ENCODE results near the gene GUCA2B.

GUCA2B gene

DNA sequence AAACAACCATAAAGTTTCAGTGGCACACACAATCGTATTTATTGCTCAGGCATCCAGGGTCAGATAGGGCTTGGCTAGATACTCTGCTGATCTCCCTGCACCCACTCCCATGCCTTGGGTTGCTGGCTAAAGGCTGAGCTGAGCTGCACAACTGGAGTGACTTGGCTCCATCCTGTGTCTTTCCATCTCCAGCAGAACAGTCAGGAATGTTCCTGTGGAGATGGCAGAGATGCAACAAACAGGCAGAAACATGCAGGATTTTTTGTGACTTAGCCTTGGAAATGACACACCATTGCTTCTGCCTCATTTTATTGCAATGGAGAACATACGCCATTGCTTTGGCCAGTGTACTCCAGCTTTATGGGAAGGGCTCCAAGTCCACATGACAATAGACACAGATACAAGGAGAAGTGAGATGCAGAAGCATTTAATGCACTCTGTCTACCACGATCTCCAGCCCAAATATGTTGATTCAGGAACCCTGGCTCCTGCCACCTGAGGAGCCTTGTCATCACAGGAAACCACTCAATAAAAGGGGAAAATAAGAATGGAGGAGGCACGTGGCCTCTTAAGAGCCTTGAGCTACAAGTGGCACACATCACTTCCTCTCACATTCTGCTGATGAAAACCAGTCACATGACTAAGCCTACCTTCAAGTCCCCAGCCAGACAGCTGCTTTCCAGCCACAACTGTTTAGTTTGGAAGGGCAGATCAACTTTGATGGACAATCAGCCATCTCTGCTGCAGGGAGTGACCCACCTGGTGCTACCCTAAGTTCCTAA is 10.1 kb upstream of the GUCA2B start:
- H3K4me1 ChIP-seq (ENCODE audit: control insufficient read depth, insufficient read depth, low read length), result no peaks in the 10 kb centered on the region
- no peak overlapping the region for H3K27ac ChIP-seq (ENCODE audit: low read length)
- H3K9ac ChIP-seq (ENCODE audit: low read length in 2 of 2), result no peak overlapping the region
- no peak overlapping the region for H3K4me3 ChIP-seq (ENCODE audit: low read length in 2 of 2)
- H3K9me3 ChIP-seq (ENCODE audit: control insufficient read depth in 2 of 2, low read length in 2 of 2), result no peaks in the 10 kb centered on the region
- H3K36me3 ChIP-seq (ENCODE audit: control insufficient read depth in 2 of 2, insufficient read depth in 2 of 2, low read length in 2 of 2), result no peaks in the 10 kb centered on the region
- H3K27me3 ChIP-seq (ENCODE audit: control insufficient read depth in 1 of 2, insufficient read depth in 2 of 2, low read length in 2 of 2), result peaks cover 28 to 42% of the 10 kb centered on the region in 2 donors

DNA sequence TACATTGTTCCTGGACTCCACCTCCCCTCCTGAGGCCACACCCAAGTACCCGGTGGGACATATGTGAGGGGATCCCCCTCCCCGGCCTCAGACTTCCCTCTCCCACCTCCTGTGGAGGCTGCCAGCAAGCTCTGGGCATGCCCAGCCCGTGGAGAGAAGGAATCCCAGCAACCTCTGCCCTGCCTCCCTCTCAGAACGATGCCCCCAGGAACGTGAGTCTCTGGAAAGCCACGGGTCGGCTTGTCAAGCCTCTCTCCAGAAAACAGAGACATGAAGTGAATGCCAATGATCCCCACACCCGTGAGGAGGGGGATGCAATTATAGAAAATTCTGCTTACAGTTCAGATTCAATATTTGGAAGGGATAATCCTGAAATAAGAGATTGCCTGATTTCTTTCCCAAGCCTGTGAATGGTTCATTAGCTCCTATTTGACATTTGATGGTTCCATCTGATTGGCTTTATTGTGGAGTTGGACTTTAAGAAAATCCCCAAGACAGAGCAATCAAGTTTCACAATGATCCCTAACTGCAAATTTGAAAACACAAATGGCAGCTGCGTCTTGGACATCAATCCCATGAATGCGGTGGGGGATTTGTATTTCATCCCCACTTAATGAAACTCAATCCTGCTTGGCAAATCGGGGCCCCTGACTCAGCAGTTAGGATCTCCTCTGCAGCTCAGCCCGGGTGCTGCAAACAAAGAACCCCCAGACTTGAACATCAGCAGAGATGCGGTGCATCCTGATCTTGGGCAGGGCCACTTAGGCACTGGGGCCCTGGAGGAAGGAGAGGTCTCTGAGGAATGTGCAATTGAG is 9.1 kb upstream of the GUCA2B start:
- Histone ChIP-seq H3K9me3 (ENCODE audit: control insufficient read depth in 2 of 2, low read length in 2 of 2) (no peaks in the 10 kb centered on the region), H3K27ac (ENCODE audit: low read length) (no peak overlapping the region), H3K4me1 (ENCODE audit: control insufficient read depth, insufficient read depth, low read length) (no peaks in the 10 kb centered on the region), H3K36me3 (ENCODE audit: control insufficient read depth in 2 of 2, insufficient read depth in 2 of 2, low read length in 2 of 2) (no peaks in the 10 kb centered on the region), H3K4me3 (ENCODE audit: low read length in 2 of 2) (no peak overlapping the region), H3K27me3 (ENCODE audit: control insufficient read depth in 1 of 2, insufficient read depth in 2 of 2, low read length in 2 of 2) (peaks cover 28 to 42% of the 10 kb centered on the region in 2 donors), H3K9ac (ENCODE audit: low read length in 2 of 2) (no peak overlapping the region)

DNA sequence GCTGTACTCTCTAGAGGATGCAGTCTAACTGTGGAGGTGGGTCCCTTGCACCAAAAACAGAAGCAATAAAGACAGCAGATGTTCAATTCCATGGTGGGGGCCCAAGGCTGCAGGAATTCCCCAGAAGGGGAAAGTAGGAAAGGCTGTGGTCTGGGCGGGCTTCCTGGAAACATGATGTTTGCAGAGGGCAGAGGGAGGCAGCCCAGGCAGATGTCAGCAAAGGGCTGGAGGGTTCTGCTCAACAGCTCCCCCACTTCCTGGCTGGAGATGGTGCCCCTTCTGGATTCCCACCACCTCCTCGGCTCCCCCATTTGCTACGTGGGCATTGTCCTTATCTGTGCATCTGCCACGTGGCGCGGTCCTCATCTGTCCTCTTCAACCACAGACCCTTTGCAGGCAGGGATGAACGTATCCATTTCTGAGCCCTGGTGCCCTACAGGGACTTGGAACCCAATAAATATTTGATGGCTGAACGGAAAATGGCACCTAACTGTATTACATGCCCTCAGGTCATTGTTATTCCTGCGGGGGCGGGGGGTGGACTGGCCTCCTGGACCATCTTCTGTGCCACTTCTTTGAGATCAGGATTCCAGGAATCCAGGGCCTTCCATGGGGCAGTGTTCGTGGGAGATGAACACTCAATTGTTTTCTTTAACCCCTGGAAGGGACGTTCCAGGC is 8.4 kb upstream of the GUCA2B start:
- peaks cover 27 to 42% of the 10 kb centered on the region in 2 donors for H3K27me3 ChIP-seq (ENCODE audit: control insufficient read depth in 1 of 2, insufficient read depth in 2 of 2, low read length in 2 of 2)
- H3K9ac ChIP-seq (ENCODE audit: low read length in 2 of 2), result no peak overlapping the region
- no peaks in the 10 kb centered on the region for H3K36me3 ChIP-seq (ENCODE audit: control insufficient read depth in 2 of 2, insufficient read depth in 2 of 2, low read length in 2 of 2)
- no peak overlapping the region for H3K4me3 ChIP-seq (ENCODE audit: low read length in 2 of 2)
- no peaks in the 10 kb centered on the region for H3K4me1 ChIP-seq (ENCODE audit: control insufficient read depth, insufficient read depth, low read length)
- no peaks in the 10 kb centered on the region for H3K9me3 ChIP-seq (ENCODE audit: control insufficient read depth in 2 of 2, low read length in 2 of 2)
- H3K27ac ChIP-seq (ENCODE audit: low read length), result no peak overlapping the region

DNA sequence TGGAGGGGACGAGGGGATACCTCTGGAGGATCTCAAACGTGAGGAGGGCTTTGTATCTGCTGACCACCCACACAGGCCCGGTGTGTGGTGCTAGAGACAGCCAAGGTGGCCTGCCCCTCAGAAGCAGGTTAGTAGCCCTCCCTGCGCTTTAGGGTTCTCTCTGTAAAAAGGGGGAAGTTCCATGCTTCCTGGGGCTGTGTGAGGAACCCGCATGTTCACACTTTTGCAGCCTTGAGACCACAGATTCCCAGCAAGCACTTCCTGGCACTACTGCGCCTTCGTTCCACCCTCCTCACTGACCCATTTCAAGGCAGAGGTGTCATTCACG is 7.9 kb upstream of the GUCA2B start:
- H3K27me3 ChIP-seq (ENCODE audit: control insufficient read depth in 1 of 2, insufficient read depth in 2 of 2, low read length in 2 of 2), result peaks cover 27 to 42% of the 10 kb centered on the region in 2 donors
- H3K27ac ChIP-seq (ENCODE audit: low read length), result no peak overlapping the region
- no peaks in the 10 kb centered on the region for H3K9me3 ChIP-seq (ENCODE audit: control insufficient read depth in 2 of 2, low read length in 2 of 2)

DNA sequence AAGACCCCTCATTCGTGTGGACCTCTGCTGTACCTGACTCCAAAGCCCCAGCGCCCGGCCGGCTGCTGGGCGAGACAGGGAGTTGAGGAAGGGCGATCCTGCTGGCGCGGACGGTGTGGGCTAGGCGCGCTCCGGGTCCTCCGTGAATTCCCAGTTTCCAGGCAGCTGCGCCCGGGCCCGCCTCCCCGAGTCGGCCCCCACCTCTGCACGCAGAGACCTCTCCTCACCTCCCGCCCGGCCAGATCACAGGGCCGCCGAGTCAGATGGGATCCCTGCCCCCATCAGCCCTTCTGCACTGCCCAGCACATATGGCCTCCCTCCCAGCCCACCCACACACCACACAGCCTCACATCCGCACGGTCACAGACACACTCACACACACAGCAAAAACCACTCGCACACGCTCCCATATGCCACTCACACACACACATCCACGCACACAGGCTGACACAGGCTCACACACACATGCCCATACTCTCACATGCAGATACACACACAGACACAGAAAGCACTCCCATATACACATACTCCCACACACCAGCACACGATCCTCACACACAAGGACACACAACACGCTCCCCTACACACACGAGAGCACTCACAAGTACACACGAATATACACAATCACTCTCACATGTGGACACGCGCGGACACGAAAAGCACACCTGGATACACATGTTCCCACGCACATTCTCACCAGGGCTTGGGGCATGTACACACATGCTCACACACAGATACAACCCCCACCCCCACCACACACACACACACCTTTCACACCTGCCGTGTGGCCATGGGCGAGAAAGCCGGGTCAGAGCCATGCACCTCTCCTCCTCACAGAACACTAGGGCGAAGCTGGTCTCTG is 7.2 kb upstream of the GUCA2B start:
- peaks cover 29 to 46% of the 10 kb centered on the region in 2 donors for H3K27me3 ChIP-seq (ENCODE audit: control insufficient read depth in 1 of 2, insufficient read depth in 2 of 2, low read length in 2 of 2)
- H3K9me3 ChIP-seq (ENCODE audit: control insufficient read depth in 2 of 2, low read length in 2 of 2), result no peaks in the 10 kb centered on the region
- no peak overlapping the region for H3K9ac ChIP-seq (ENCODE audit: low read length in 2 of 2)
- no peak overlapping the region for H3K27ac ChIP-seq (ENCODE audit: low read length)
- H3K4me3 ChIP-seq (ENCODE audit: low read length in 2 of 2), result no peak overlapping the region
- H3K4me1 ChIP-seq (ENCODE audit: control insufficient read depth, insufficient read depth, low read length), result no peaks in the 10 kb centered on the region
- no peaks in the 10 kb centered on the region for H3K36me3 ChIP-seq (ENCODE audit: control insufficient read depth in 2 of 2, insufficient read depth in 2 of 2, low read length in 2 of 2)

More for the DNA sequence above, 7.9 kb upstream of the GUCA2B start:
- H3K36me3 ChIP-seq (ENCODE audit: control insufficient read depth in 2 of 2, insufficient read depth in 2 of 2, low read length in 2 of 2), result no peaks in the 10 kb centered on the region
- no peak overlapping the region for H3K9ac ChIP-seq (ENCODE audit: low read length in 2 of 2)
- H3K4me1 ChIP-seq (ENCODE audit: control insufficient read depth, insufficient read depth, low read length), result no peaks in the 10 kb centered on the region
- H3K4me3 ChIP-seq (ENCODE audit: low read length in 2 of 2), result no peak overlapping the region

DNA sequence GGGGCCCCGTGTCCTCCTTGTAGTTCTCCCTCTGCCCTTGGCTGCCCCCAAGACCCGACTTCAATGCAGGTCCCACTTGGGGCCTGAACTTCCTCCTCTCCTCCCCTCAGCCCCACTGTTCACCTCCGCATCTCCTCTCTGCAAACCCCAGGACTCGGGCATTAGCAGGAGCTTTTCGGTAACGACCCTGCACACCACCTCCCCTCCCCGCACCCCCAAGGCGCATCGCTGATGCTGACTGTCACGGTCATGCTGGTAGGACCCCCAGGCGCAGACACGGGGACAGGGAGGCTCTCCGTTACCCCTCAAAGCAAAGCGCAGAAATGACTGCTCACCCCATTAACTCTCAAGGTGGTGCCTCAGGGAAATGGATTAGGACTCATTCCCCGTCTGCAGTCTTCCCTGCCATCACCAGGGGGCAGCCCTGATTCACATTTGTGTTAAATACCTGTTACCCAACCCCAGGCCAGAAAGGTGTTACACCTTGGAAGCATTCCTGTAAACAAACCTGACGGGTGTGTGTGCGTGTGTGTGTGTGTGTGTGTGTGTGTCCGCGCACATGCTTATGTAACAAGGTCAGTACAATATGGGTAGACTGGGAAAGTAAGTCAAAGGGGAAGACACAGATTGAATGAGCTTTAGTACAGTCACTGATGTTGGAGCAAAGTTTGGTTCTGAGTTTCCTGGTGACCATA is 6.4 kb upstream of the GUCA2B start:
- peaks cover 29 to 45% of the 10 kb centered on the region in 2 donors for H3K27me3 ChIP-seq (ENCODE audit: control insufficient read depth in 1 of 2, insufficient read depth in 2 of 2, low read length in 2 of 2)
- no peaks in the 10 kb centered on the region for H3K4me1 ChIP-seq (ENCODE audit: control insufficient read depth, insufficient read depth, low read length)
- no peak overlapping the region for H3K27ac ChIP-seq (ENCODE audit: low read length)

DNA sequence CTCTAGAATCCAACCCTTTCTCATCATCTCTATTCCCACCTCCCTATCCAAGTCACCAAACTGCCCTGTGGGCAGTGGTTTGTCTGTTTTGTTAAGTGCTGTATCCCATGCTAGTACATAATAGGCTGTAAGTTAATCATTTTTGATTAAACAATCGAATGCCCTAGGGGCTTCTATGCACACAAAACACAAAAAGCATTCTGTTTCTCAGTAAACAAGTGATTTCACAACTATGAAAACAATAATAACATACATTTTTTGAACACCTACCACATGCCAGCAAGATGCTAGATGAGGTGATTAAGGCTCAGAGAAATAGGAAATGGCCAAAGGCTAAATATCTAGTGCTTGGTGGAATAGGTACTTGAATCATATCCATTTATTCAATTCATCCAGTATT is 5.0 kb upstream of the GUCA2B start:
- no peaks in the 10 kb centered on the region for H3K36me3 ChIP-seq (ENCODE audit: control insufficient read depth in 2 of 2, insufficient read depth in 2 of 2, low read length in 2 of 2)
- H3K27me3 ChIP-seq (ENCODE audit: control insufficient read depth in 1 of 2, insufficient read depth in 2 of 2, low read length in 2 of 2), result peaks cover 26 to 35% of the 10 kb centered on the region in 2 donors
- H3K4me3 ChIP-seq (ENCODE audit: low read length in 2 of 2), result no peak overlapping the region
- H3K9me3 ChIP-seq (ENCODE audit: control insufficient read depth in 2 of 2, low read length in 2 of 2), result no peaks in the 10 kb centered on the region
- no peaks in the 10 kb centered on the region for H3K4me1 ChIP-seq (ENCODE audit: control insufficient read depth, insufficient read depth, low read length)
- no peak overlapping the region for H3K9ac ChIP-seq (ENCODE audit: low read length in 2 of 2)
- no peak overlapping the region for H3K27ac ChIP-seq (ENCODE audit: low read length)

More for the DNA sequence above, 6.4 kb upstream of the GUCA2B start:
- Histone ChIP-seq H3K9me3 (ENCODE audit: control insufficient read depth in 2 of 2, low read length in 2 of 2) (no peaks in the 10 kb centered on the region), H3K4me3 (ENCODE audit: low read length in 2 of 2) (no peak overlapping the region), H3K36me3 (ENCODE audit: control insufficient read depth in 2 of 2, insufficient read depth in 2 of 2, low read length in 2 of 2) (no peaks in the 10 kb centered on the region), H3K9ac (ENCODE audit: low read length in 2 of 2) (no peak overlapping the region)

DNA sequence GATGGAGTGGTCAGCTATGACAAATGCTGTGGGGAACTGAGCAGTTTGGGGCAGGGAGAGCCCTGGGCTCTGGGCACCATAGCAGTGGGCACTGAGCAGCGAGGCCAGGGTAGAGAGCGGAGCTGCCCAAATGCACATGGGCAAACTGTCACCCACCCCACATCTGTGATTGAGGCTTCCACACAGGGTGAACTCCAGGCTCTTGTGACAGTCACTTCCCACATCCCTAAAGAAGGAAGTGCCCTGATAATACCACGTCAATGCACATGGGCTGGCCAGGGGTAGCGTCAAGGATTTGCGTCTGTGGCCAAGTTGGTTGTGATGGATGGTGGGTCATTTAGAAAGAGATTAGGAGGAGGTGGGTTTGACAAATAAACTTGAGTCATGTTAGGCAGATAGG is 2.6 kb upstream of the GUCA2B start:
- Histone ChIP-seq H3K9ac (ENCODE audit: low read length in 2 of 2) (no peak overlapping the region), H3K4me1 (ENCODE audit: control insufficient read depth, insufficient read depth, low read length) (no peaks in the 10 kb centered on the region), H3K27ac (ENCODE audit: low read length) (no peak overlapping the region), H3K36me3 (ENCODE audit: control insufficient read depth in 2 of 2, insufficient read depth in 2 of 2, low read length in 2 of 2) (no peaks in the 10 kb centered on the region), H3K4me3 (ENCODE audit: low read length in 2 of 2) (no peak overlapping the region), H3K27me3 (ENCODE audit: control insufficient read depth in 1 of 2, insufficient read depth in 2 of 2, low read length in 2 of 2) (peaks cover 18 to 25% of the 10 kb centered on the region in 2 donors), H3K9me3 (ENCODE audit: control insufficient read depth in 2 of 2, low read length in 2 of 2) (no peaks in the 10 kb centered on the region)

DNA sequence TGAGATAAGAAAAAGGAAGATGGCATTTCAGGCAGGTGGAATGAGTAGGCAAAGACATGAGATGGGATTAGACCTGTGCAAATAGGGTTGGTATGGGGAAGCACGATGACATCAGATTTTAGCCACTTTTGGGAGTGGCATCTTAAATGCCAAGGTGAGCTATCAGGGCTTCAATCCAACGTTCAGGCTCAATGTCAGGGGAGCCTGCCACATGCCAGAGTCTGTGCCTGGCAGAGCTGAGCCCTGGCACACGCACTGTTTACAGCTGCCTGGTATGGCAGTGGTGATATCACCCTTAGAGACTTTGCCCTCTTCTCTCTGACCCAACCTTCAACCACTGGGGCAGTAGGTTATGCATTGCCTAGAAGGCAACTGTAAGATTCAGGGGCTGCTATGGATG is 1.1 kb upstream of the GUCA2B start:
- Histone ChIP-seq H3K9me3 (ENCODE audit: control insufficient read depth in 2 of 2, low read length in 2 of 2) (no peaks in the 10 kb centered on the region), H3K4me3 (ENCODE audit: low read length in 2 of 2) (no peak overlapping the region), H3K4me1 (ENCODE audit: control insufficient read depth, insufficient read depth, low read length) (no peaks in the 10 kb centered on the region), H3K27me3 (ENCODE audit: control insufficient read depth in 1 of 2, insufficient read depth in 2 of 2, low read length in 2 of 2) (peaks cover 11 to 14% of the 10 kb centered on the region in 2 donors), H3K9ac (ENCODE audit: low read length in 2 of 2) (no peak overlapping the region), H3K36me3 (ENCODE audit: control insufficient read depth in 2 of 2, insufficient read depth in 2 of 2, low read length in 2 of 2) (no peaks in the 10 kb centered on the region), H3K27ac (ENCODE audit: low read length) (no peak overlapping the region)

DNA sequence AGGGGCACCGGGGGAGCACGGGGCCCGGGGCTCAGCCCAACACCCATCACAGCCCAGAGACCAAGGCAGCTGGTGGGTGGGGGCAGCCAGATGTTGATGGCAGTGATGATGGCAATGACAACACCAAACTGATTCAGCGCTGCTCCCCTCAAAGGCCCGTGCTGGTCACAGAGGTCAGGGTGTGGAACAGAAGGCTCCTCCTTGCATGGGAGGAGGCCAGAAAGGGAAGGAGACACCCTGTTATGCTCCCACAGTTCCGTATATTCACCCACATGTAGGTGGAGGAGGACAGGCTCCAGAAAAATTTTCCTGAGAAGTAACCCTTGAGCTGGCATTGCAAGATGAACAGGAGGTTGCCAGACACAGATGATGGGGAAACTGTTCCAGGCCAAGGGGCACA is 414 bp downstream of the GUCA2B start:
- Histone ChIP-seq H3K9ac (ENCODE audit: low read length in 2 of 2) (no peak overlapping the region), H3K4me1 (ENCODE audit: control insufficient read depth, insufficient read depth, low read length) (no peaks in the 10 kb centered on the region), H3K27me3 (ENCODE audit: control insufficient read depth in 1 of 2, insufficient read depth in 2 of 2, low read length in 2 of 2) (peaks cover 4 to 11% of the 10 kb centered on the region in 2 donors), H3K27ac (ENCODE audit: low read length) (no peak overlapping the region), H3K36me3 (ENCODE audit: control insufficient read depth in 2 of 2, insufficient read depth in 2 of 2, low read length in 2 of 2) (no peaks in the 10 kb centered on the region), H3K4me3 (ENCODE audit: low read length in 2 of 2) (no peak overlapping the region), H3K9me3 (ENCODE audit: control insufficient read depth in 2 of 2, low read length in 2 of 2) (no peaks in the 10 kb centered on the region)
